Nephron progenitor cell (in vitro differentiated cells): ENCODE results near the gene UTS2R.
"Not testable (repeated sequence)": the region's sequence is repeated elsewhere in the genome, so short reads cannot be mapped to it uniquely, and the experiment has no call there.

Experiments
- DNase-seq: peaks from one replicate; pipeline ENCODE4 v3.0.0; 2021
- H3K27ac Mint-ChIP-seq: 2 replicates; pipeline ENCODE4 v1.8.0; 2021; ENCODE audit warnings: mild to moderate bottlenecking, moderate library complexity, mixed read lengths
- H3K27me3 Mint-ChIP-seq: 2 replicates; pipeline ENCODE4 v1.8.0; 2021; ENCODE audit warnings: mild to moderate bottlenecking, low read depth, mixed read lengths; ENCODE audit not compliant: poor library complexity
- H3K36me3 Mint-ChIP-seq: 2 replicates; pipeline ENCODE4 v1.8.0; 2021; ENCODE audit warnings: low read depth, mixed read lengths
- H3K4me1 Mint-ChIP-seq: 2 replicates; pipeline ENCODE4 v1.8.0; 2021; ENCODE audit warnings: mixed read lengths
- H3K4me3 Mint-ChIP-seq: 2 replicates; pipeline ENCODE4 v1.8.0; 2021; ENCODE audit warnings: mild to moderate bottlenecking, moderate library complexity, mixed read lengths
- H3K9me3 Mint-ChIP-seq: 2 replicates; pipeline ENCODE4 v1.8.0; 2021; ENCODE audit warnings: mild to moderate bottlenecking, moderate library complexity, mixed read lengths
- CTCF ChIP-seq: fragments of 200-600 bp; sonication (generic); IDR thresholded peaks from 2 replicates; pipeline ENCODE4 v1.5.0; 2021; ENCODE audit warnings: antibody characterized with exemption

Gene UTS2R

GRCh38 chr17:82367724-82368524 is 3.6 kb upstream of the UTS2R start:
- Mint-ChIP-seq H3K4me1 (peaks cover 55% of the 10 kb centered on the region), H3K9me3 (peaks cover 8% of the 10 kb centered on the region), H3K27ac (peak overlapping the region; percentile 86), H3K27me3 (peaks cover 21% of the 10 kb centered on the region), H3K36me3 (peaks cover 4% of the 10 kb centered on the region), H3K4me3 (peak overlapping the region; percentile 68)
- TF ChIP-seq CTCF, result no peak
- peak; percentile 39 for DNase-seq

GRCh38 chr17:82369211-82369610 is 2.4 kb upstream of the UTS2R start:
- Mint-ChIP-seq H3K4me3 (no peak overlapping the region), H3K27ac (no peak overlapping the region), H3K4me1 (peaks cover 55% of the 10 kb centered on the region), H3K27me3 (peaks cover 25% of the 10 kb centered on the region), H3K9me3 (peaks cover 8% of the 10 kb centered on the region), H3K36me3 (peaks cover 4% of the 10 kb centered on the region)
- no peak for TF ChIP-seq CTCF
- DNase-seq, result no peak

- Mint-ChIP-seq H3K9me3 (peaks cover 8% of the 10 kb centered on the region), H3K36me3 (peaks cover 4% of the 10 kb centered on the region), H3K4me3 (peak overlapping the region; percentile 62), H3K27ac (no peak overlapping the region), H3K27me3 (peaks cover 25% of the 10 kb centered on the region), H3K4me1 (peaks cover 46% of the 10 kb centered on the region)
- no peak for DNase-seq
- TF ChIP-seq CTCF, result no peak
These were observed 863 bp upstream of the UTS2R start for GRCh38 chr17:82370471-82371332.

- peak overlapping the region; percentile 74 for H3K27ac Mint-ChIP-seq
- H3K27me3 Mint-ChIP-seq, result peaks cover 26% of the 10 kb centered on the region
- DNase-seq, result peak; percentile 52
These were observed 895 bp downstream of the UTS2R start for GRCh38 chr17:82372249-82373071.

GRCh38 chr17:82373072-82373452 is 1.5 kb downstream of the UTS2R start:
- not testable (repeated sequence) for DNase-seq, H3K9me3 Mint-ChIP-seq, H3K36me3 Mint-ChIP-seq, H3K27ac Mint-ChIP-seq
- peaks cover 30% of the 10 kb centered on the region for H3K27me3 Mint-ChIP-seq
- peak overlapping the region; percentile 80 for H3K4me3 Mint-ChIP-seq
- peaks cover 28% of the 10 kb centered on the region for H3K4me1 Mint-ChIP-seq

More at GRCh38 chr17:82372249-82373071, 895 bp downstream of the UTS2R start:
- H3K4me1 Mint-ChIP-seq, result peaks cover 34% of the 10 kb centered on the region
- H3K4me3 Mint-ChIP-seq, result peak overlapping the region; percentile 80
- peaks cover 4% of the 10 kb centered on the region for H3K36me3 Mint-ChIP-seq
- no peak for TF ChIP-seq CTCF
- peaks cover 8% of the 10 kb centered on the region for H3K9me3 Mint-ChIP-seq
